PFSK-1 (cell line): ENCODE data around the gene TRPC6.

Experiments
- FOXP2 ChIP-seq: optimal IDR thresholded peaks from 2 replicates; pipeline ENCODE3; 2011; ENCODE audit warnings: borderline replicate concordance, control low read depth, inconsistent platforms; ENCODE audit not compliant: insufficient read depth; ENCODE audit errors: extremely low read length, extremely low read depth
- POLR2AphosphoS5 ChIP-seq: IDR thresholded peaks from 2 replicates; pipeline ENCODE4 v1.6.1; 2012; ENCODE audit warnings: low read depth, mild to moderate bottlenecking, control low read depth, low read length, moderate library complexity
- REST ChIP-seq, 2 experiments: IDR thresholded peaks; 2 replicates each; pipeline versions ENCODE4 v1.6.1 to v1.8.0; 2011 to 2012; ENCODE audit warnings: low read depth in 2 of 2, low read length in 2 of 2, control low read depth in 1 of 2, inconsistent platforms in 1 of 2, mild to moderate bottlenecking in 1 of 2, moderate library complexity in 1 of 2; ENCODE audit not compliant: insufficient read depth in 1 of 2
- TAF1 ChIP-seq: IDR thresholded peaks from 2 replicates; pipeline ENCODE4 v1.6.1; 2012; ENCODE audit warnings: low read length, control low read depth, borderline replicate concordance; ENCODE audit not compliant: insufficient read depth

- TF ChIP-seq POLR2AphosphoS5, result no peak
- no peak for TF ChIP-seq TAF1
- TF ChIP-seq REST (IDR thresholded peaks at IDR 0.05; ENCODE audit: insufficient read depth in 1 of 2, low read depth in 2 of 2, low read length in 2 of 2), result no peak
- no peak for TF ChIP-seq FOXP2
These were observed at the start of gene TRPC6 for GRCh38 chr11:101583251-101584128.
